A673 (cell line): ENCODE results near the gene BOD1L1. TPM values are rescaled to one million over a fixed set of nuclear protein-coding genes. Genes with fewer than 3 reads are reported as not detected.

Experiments
- BruUV-seq: library from RNA; stranded (reverse); fragments of 400-500 nt; replicated peaks from 2 replicates; lab custom pipeline; 2021; lab: Mats Ljungman, UMichigan
- CTCF ChIA-PET: fragments of 300-600 bp; sonication (Branson Sonifier 250); formaldehyde crosslinking; loops from one replicate; lab custom pipeline; 2022; ENCODE audit warnings: antibody characterized with exemption; lab: Charles Lee
- POLR2A ChIA-PET: fragments of 300-600 bp; sonication (Branson Sonifier 250); formaldehyde crosslinking; loops from one replicate; lab custom pipeline; 2022; ENCODE audit warnings: antibody characterized with exemption; ENCODE audit not compliant: low non-redundant PET; lab: Charles Lee
- DNase-seq: peaks from one replicate; pipeline ENCODE4 v3.0.0-alpha.2; 2015; ENCODE audit warnings: low spot score
- H3K27ac ChIP-seq: fragments of 200-600 bp; sonication (generic); 2 replicates; pipeline ENCODE4 v1.5.1; 2016; ENCODE audit warnings: mixed run types, low read depth, mild to moderate bottlenecking, mixed read lengths, antibody characterized with exemption, low read length; ENCODE audit not compliant: poor library complexity, severe bottlenecking
- H3K27me3 ChIP-seq: fragments of 200-600 bp; sonication (generic); replicated peaks from 2 replicates; pipeline ENCODE4 v1.6.1; 2017; ENCODE audit warnings: mixed run types, low read depth, mild to moderate bottlenecking, mixed read lengths, antibody characterized with exemption, low read length; ENCODE audit not compliant: insufficient read depth, poor library complexity
- H3K36me3 ChIP-seq: fragments of 200-600 bp; sonication (generic); 2 replicates; pipeline ENCODE4 v1.6.1; 2016; ENCODE audit warnings: mixed run types, mild to moderate bottlenecking, mixed read lengths, antibody characterized with exemption, low read length; ENCODE audit not compliant: insufficient read depth, poor library complexity, severe bottlenecking
- H3K4me1 ChIP-seq: fragments of 200-600 bp; sonication (generic); 2 replicates; pipeline ENCODE4 v1.6.1; 2017; ENCODE audit warnings: mixed run types, mild to moderate bottlenecking, mixed read lengths, antibody characterized with exemption, low read length; ENCODE audit not compliant: insufficient read depth, poor library complexity, severe bottlenecking
- H3K4me3 ChIP-seq: fragments of 200-600 bp; sonication (generic); 2 replicates; pipeline ENCODE4 v1.5.1; 2016; ENCODE audit warnings: low read depth, mixed run types, mild to moderate bottlenecking, mixed read lengths, low read length; ENCODE audit not compliant: poor library complexity, severe bottlenecking
- H3K9me3 ChIP-seq: fragments of 200-600 bp; sonication (generic); 2 replicates; pipeline ENCODE4 v1.6.1; 2016; ENCODE audit warnings: mixed run types, low read depth, mild to moderate bottlenecking, mixed read lengths, antibody characterized with exemption, low read length; ENCODE audit not compliant: poor library complexity, severe bottlenecking
- EZH2 ChIP-seq: fragments of 200-600 bp; sonication (generic); IDR thresholded peaks from 2 replicates; pipeline ENCODE4 v1.6.1; 2017; ENCODE audit warnings: borderline replicate concordance, low read depth, mild to moderate bottlenecking, mixed read lengths, antibody characterized with exemption, low read length; ENCODE audit not compliant: poor library complexity, severe bottlenecking
- intact Hi-C: fragments of 100-400 bp; cut with micrococcal nuclease; formaldehyde crosslinking; loops from one replicate; pipeline ENCODE4 v1.10.0; 2022; ENCODE audit not compliant: unreplicated experiment
- total RNA-seq: library from RNA; stranded (reverse); gene quantifications from 2 replicates; pipeline ENCODE4 v1.2.3, GENCODE V29; 2021
- TF ChIP-seq, protein P1 (sequence below): fragments of 300-800, 200-600 bp; sonication (generic); conservative IDR thresholded peaks from 2 replicates; pipeline ENCODE4 v1.5.1; 2017; ENCODE audit warnings: low read depth, mild to moderate bottlenecking, antibody characterized with exemption, low read length, moderate library complexity, mixed read lengths

BOD1L1 gene
- total RNA-seq, 1 experiment from 2014 or later, result 44.8 TPM

DNA sequence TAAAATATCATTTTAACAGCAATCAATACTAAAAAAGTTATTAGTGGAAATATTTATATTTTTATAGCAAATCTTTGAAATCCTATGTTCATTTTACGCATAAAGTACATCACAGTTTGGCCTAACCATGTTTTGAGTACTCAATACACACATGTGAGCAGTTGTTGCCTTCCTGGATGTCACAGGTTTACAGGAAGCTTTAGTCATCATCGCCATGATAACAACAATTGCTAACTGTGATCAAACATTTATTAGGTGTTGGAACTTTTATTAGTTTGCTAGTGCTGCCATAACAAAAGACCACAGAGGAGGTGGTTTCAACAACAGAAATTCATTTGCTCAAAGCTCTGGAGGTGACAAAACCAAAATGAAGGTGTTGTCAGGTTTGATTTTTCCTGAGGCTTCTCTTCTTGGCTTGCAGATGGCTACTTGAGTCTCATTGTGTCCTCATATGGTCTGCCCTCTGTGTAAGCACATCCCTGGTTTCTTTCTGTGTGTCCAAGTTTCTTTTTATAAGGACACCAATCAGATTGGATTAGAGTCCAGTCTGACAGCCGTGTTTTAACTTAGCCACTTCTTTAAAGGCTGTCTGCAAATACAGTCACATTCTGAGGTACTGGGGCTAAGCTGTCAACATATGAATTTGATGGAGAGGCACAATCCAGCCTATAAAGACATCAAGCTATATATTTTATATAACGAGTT is 43.1 kb upstream of the BOD1L1 start:
- H3K4me1 ChIP-seq, result no peaks in the 10 kb centered on the region
- no peak for DNase-seq
- H3K36me3 ChIP-seq, result no peaks in the 10 kb centered on the region
- ChIA-PET POLR2A (no interaction called here), CTCF (no interaction called here)
- peaks cover 5% of the 10 kb centered on the region for H3K9me3 ChIP-seq
- no peak overlapping the region for H3K4me3 ChIP-seq
- no peak overlapping the region for H3K27ac ChIP-seq
- no peaks in the 10 kb centered on the region for H3K27me3 ChIP-seq
- no TSS peak for BruUV-seq
- TF ChIP-seq EZH2, result no peak
- TF ChIP-seq, protein P1, sequence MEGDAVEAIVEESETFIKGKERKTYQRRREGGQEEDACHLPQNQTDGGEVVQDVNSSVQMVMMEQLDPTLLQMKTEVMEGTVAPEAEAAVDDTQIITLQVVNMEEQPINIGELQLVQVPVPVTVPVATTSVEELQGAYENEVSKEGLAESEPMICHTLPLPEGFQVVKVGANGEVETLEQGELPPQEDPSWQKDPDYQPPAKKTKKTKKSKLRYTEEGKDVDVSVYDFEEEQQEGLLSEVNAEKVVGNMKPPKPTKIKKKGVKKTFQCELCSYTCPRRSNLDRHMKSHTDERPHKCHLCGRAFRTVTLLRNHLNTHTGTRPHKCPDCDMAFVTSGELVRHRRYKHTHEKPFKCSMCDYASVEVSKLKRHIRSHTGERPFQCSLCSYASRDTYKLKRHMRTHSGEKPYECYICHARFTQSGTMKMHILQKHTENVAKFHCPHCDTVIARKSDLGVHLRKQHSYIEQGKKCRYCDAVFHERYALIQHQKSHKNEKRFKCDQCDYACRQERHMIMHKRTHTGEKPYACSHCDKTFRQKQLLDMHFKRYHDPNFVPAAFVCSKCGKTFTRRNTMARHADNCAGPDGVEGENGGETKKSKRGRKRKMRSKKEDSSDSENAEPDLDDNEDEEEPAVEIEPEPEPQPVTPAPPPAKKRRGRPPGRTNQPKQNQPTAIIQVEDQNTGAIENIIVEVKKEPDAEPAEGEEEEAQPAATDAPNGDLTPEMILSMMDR, result no peak
- intact Hi-C loops, result no loop called here

DNA sequence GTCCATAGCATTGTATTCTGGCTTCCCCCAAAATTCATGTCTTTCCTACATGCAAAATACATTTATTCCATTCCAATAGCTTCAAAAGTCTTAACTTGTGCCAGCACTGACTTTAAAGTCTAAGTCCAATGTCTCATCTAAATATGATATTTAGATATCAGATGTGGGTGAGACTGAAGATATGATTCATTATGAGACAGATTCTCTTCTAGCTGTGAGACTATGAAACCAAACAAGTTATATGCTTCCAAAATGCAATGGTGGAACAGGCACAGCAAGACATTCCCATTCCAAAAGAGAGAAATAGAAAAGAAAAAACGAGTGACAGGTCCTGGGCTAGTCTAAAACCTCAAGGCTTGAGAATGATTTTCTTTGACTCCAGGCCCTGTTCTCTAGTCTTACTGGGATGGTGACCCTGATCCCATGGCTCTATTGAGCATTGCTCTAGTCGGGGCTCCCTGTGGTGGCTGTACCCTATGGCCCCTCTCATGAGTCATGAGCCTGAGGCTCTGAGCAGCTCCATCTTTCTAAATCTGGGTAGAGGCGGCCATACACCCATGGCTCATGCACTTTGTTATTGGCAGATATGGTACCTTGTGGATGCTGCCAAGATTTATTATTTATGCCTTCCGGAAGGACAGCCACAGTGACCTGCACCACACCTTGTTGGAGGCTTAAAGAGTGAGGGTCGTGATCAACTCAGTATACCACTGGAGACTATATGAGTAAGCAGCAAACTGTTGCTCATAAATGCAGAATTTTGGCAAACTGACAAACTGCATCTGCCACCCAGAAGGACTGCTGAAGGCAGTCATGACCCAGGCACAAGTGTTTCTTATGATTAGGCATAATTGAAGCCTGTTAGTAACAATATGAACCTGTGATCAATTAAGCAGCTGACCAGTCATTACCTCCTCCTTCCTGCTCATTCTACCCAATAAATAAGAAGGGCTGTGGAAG is 38.5 kb upstream of the BOD1L1 start:
- no TSS peak for BruUV-seq
- intact Hi-C loops, result no loop called here
- Histone ChIP-seq H3K27me3 (no peaks in the 10 kb centered on the region), H3K4me1 (no peaks in the 10 kb centered on the region), H3K27ac (no peak overlapping the region), H3K9me3 (peaks cover under 1% of the 10 kb centered on the region), H3K4me3 (no peak overlapping the region), H3K36me3 (no peaks in the 10 kb centered on the region)
- POLR2A ChIA-PET, result interaction anchor here (0.6 kb wide), 1 partner anchor 1567 kb away, joined by 5 read pairs; no protein-coding TSS in a partner anchor
- CTCF ChIA-PET, result no interaction called here
- TF ChIP-seq, protein P1, result no peak
- TF ChIP-seq EZH2, result no peak
- no peak for DNase-seq

DNA sequence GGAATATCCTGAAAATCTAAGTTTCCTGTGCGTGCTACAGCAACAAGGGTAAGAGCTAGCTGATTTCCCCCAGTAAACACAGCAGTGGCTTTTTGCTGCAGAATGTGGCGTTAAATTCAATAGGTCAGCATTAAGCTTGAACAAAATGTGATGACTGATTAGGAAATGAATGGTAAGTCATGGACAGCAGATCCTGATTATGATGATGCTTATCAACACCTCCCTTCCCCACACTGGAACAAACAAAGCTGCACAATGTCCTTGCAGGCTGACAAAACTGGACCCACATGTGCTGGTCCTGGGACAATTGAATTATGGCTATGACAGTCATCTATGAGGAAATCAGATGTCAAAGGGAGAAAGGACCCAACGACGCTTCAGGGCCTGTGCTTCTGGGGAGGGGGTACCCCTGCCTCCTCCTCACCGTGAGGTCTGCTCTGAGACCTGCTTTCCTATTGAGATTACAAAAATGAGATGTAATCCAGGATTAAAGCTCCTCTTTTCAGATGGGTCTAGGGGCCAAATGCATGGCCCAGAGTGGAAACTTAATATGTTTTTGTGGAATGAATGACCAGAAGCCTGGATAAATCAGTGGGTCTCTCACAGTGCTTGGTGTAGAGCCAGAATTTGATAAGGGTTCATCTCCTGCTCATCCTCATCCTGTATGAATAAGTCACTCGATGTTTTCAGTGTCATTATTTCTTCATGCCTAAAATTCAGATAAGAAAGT is 32.0 kb upstream of the BOD1L1 start:
- CTCF ChIA-PET, result no interaction called here
- Histone ChIP-seq H3K27ac (no peak overlapping the region), H3K4me1 (peaks cover 16% of the 10 kb centered on the region), H3K4me3 (no peak overlapping the region), H3K9me3 (no peaks in the 10 kb centered on the region), H3K27me3 (no peaks in the 10 kb centered on the region), H3K36me3 (no peaks in the 10 kb centered on the region)
- DNase-seq, result no peak
- POLR2A ChIA-PET, result no interaction called here
- TF ChIP-seq, protein P1, result no peak
- no TSS peak for BruUV-seq
- intact Hi-C loops, result loop anchor here (5.0 to 10.0 kb wide), 4 partner anchors 725 to 1795 kb away; partner anchors contain the start of gene CPEB2
